ENCODE measurements around the gene SCUBE2.
A peak's percentile ranks its signal among the peaks of the same experiment; 100 is the strongest.

DNA sequence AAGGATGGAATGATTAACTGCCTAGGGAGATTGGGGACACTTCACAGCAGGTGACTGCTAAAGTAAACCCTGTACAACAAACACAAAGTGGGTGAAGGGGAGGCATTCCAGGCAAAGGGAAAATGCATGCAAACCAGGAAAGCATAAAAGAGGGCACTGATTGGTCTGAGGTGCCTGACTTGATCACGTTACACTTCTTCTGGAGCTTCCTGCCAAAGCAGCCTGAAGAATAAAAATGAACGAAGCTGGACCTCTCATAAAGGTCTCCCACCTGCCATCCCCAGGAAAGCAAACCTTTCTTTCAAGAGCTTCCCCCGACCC is 46.7 kb upstream of the SCUBE2 start:
- TF ChIP-seq, protein P1, sequence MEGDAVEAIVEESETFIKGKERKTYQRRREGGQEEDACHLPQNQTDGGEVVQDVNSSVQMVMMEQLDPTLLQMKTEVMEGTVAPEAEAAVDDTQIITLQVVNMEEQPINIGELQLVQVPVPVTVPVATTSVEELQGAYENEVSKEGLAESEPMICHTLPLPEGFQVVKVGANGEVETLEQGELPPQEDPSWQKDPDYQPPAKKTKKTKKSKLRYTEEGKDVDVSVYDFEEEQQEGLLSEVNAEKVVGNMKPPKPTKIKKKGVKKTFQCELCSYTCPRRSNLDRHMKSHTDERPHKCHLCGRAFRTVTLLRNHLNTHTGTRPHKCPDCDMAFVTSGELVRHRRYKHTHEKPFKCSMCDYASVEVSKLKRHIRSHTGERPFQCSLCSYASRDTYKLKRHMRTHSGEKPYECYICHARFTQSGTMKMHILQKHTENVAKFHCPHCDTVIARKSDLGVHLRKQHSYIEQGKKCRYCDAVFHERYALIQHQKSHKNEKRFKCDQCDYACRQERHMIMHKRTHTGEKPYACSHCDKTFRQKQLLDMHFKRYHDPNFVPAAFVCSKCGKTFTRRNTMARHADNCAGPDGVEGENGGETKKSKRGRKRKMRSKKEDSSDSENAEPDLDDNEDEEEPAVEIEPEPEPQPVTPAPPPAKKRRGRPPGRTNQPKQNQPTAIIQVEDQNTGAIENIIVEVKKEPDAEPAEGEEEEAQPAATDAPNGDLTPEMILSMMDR (conservative IDR thresholded peaks at IDR 0.05; ENCODE audit: low read depth, low read length), result peak; percentile 13; the same call in 1 of the 2 replicates
- TF ChIP-seq EZH2 (IDR thresholded peaks at IDR 0.05; ENCODE audit: low read length, unreplicated experiment), result no peak

All from PC-3 (cell line).